RWPE2 (cell line): Measurements from ENCODE around the gene FAM124A.

Experiments
- ATAC-seq: fragments of 200-7000 bp; cut with Tn5 transposase; 3 replicates; pipeline ENCODE4 v1.9.1; 2021; ENCODE audit warnings: low read depth
- DNase-seq: peaks from one replicate; pipeline ENCODE4 v3.0.0-alpha.2; 2020; ENCODE audit warnings: low spot score
- H3K27ac ChIP-seq: fragments of 450-650 bp; 2 replicates; pipeline ENCODE4 v1.5.1; 2017; ENCODE audit warnings: mild to moderate bottlenecking; ENCODE audit not compliant: poor library complexity, severe bottlenecking
- H3K27me3 ChIP-seq: fragments of 250-450 bp; sonication (Bioruptor Pico); 2 replicates; pipeline ENCODE4 v1.5.1; 2021; ENCODE audit warnings: mild to moderate bottlenecking, moderate library complexity; ENCODE audit not compliant: insufficient read depth, poor library complexity, severe bottlenecking
- H3K36me3 ChIP-seq: fragments of 250-450 bp; sonication (Bioruptor Pico); 2 replicates; pipeline ENCODE4 v1.5.1; 2020; ENCODE audit warnings: low read depth, mild to moderate bottlenecking, moderate library complexity
- H3K4me1 ChIP-seq: fragments of 250-450 bp; sonication (Bioruptor Pico); 2 replicates; pipeline ENCODE4 v1.5.1; 2021; ENCODE audit warnings: mild to moderate bottlenecking, moderate library complexity; ENCODE audit not compliant: insufficient read depth, poor library complexity, severe bottlenecking
- H3K4me3 ChIP-seq: fragments of 250-450 bp; sonication (Bioruptor Pico); 2 replicates; pipeline ENCODE4 v1.5.1; 2021; ENCODE audit warnings: mild to moderate bottlenecking, moderate library complexity; ENCODE audit not compliant: severe bottlenecking
- H3K9me3 ChIP-seq: fragments of 250-450 bp; sonication (Bioruptor Pico); 2 replicates; pipeline ENCODE4 v1.5.1; 2021; ENCODE audit warnings: mild to moderate bottlenecking, moderate library complexity; ENCODE audit not compliant: severe bottlenecking
- CTCF ChIP-seq: fragments of 450-650 bp; IDR thresholded peaks from one replicate; pipeline ENCODE4 v1.5.1; 2017; ENCODE audit warnings: mild to moderate bottlenecking, moderate library complexity; ENCODE audit not compliant: poor library complexity, severe bottlenecking

FAM124A gene

GRCh38 chr13:51323824-51324511 lies 101.8 kb downstream of the FAM124A start:
- no peak for DNase-seq
- no peak for ATAC-seq
- H3K36me3 ChIP-seq: no peaks in the 10 kb centered on the region
- no peak overlapping the region for H3K4me3 ChIP-seq
- H3K27me3 ChIP-seq: no peaks in the 10 kb centered on the region
- H3K4me1 ChIP-seq: no peaks in the 10 kb centered on the region
- no peaks in the 10 kb centered on the region for H3K9me3 ChIP-seq
- no peak overlapping the region for H3K27ac ChIP-seq
- no peak for TF ChIP-seq CTCF

GRCh38 chr13:51324714-51325420 lies 102.7 kb downstream of the FAM124A start:
- no peaks in the 10 kb centered on the region for H3K9me3 ChIP-seq
- TF ChIP-seq CTCF: no peak
- ATAC-seq (no peak), DNase-seq (no peak)
- H3K27ac ChIP-seq: no peak overlapping the region
- no peak overlapping the region for H3K4me3 ChIP-seq
- no peaks in the 10 kb centered on the region for H3K4me1 ChIP-seq
- no peaks in the 10 kb centered on the region for H3K36me3 ChIP-seq
- no peaks in the 10 kb centered on the region for H3K27me3 ChIP-seq

GRCh38 chr13:51325837-51326236 lies 103.6 kb downstream of the FAM124A start:
- no peak for ATAC-seq
- TF ChIP-seq CTCF: no peak
- H3K27me3 ChIP-seq: no peaks in the 10 kb centered on the region
- no peaks in the 10 kb centered on the region for H3K4me1 ChIP-seq
- H3K4me3 ChIP-seq: no peak overlapping the region
- no peak for DNase-seq
- no peaks in the 10 kb centered on the region for H3K36me3 ChIP-seq
- no peaks in the 10 kb centered on the region for H3K9me3 ChIP-seq
- H3K27ac ChIP-seq: no peak overlapping the region

- no peak for TF ChIP-seq CTCF
- DNase-seq: no peak
- no peak overlapping the region for H3K27ac ChIP-seq
- no peaks in the 10 kb centered on the region for H3K36me3 ChIP-seq
- no peak for ATAC-seq
- H3K27me3 ChIP-seq: no peaks in the 10 kb centered on the region
- no peaks in the 10 kb centered on the region for H3K9me3 ChIP-seq
- H3K4me1 ChIP-seq: no peaks in the 10 kb centered on the region
- H3K4me3 ChIP-seq: no peak overlapping the region
Observed at GRCh38 chr13:51326777-51327176, 104.6 kb downstream of the FAM124A start.

GRCh38 chr13:51327961-51328360 lies 105.8 kb downstream of the FAM124A start:
- Histone ChIP-seq H3K4me3 (no peak overlapping the region), H3K27ac (no peak overlapping the region), H3K36me3 (no peaks in the 10 kb centered on the region), H3K9me3 (no peaks in the 10 kb centered on the region), H3K4me1 (no peaks in the 10 kb centered on the region), H3K27me3 (no peaks in the 10 kb centered on the region)
- DNase-seq (no peak), ATAC-seq (no peak)
- TF ChIP-seq CTCF: no peak
